Endothelial cell of umbilical vein (primary cell): ENCODE measurements around the gene OR51V1. TPM values are rescaled to one million over a fixed set of nuclear protein-coding genes. Genes with fewer than 3 reads are reported as not detected.
"Not testable (repeated sequence)": the region's sequence is repeated elsewhere in the genome, so short reads cannot be mapped to it uniquely, and the experiment has no call there.

Experiments
- Bru-seq: library from RNA; stranded (reverse); fragments of 400-500 nt; gene quantifications from one replicate; lab custom pipeline; 2021; lab: Mats Ljungman, UMichigan
- BruChase-seq, 2 experiments: library from RNA; stranded (reverse); fragments of 400-500 nt; gene quantifications; one replicate each; lab custom pipeline; 2021; lab: Mats Ljungman, UMichigan
- BruUV-seq: library from RNA; stranded (reverse); fragments of 400-500 nt; replicated peaks from 2 replicates; lab custom pipeline; 2021; lab: Mats Ljungman, UMichigan
- CTCF ChIA-PET: fragments of 300-600, 350-600 bp; sonication (Branson Sonifier 250); formaldehyde crosslinking; loops from one replicate; lab custom pipeline; 2021; ENCODE audit warnings: antibody characterized with exemption, inconsistent platforms; lab: Charles Lee
- POLR2A ChIA-PET: fragments of 300-600, 350-600 bp; sonication (Branson Sonifier 250); formaldehyde crosslinking; loops from one replicate; lab custom pipeline; 2021; ENCODE audit warnings: antibody characterized with exemption, inconsistent platforms; lab: Charles Lee
- DNase-seq: peaks from one replicate; pipeline ENCODE4 v3.0.0-alpha.2; 2011; ENCODE audit warnings: low read depth, low spot score
- FAIRE-seq: peaks from 2 replicates; lab custom pipeline; 2011; peaks lifted over from hg19 to GRCh38; lab: Jason Lieb, UNC
- H2AFZ ChIP-seq: 2 replicates; pipeline ENCODE4 v1.6.0; 2012; ENCODE audit warnings: low read depth, low read length, control low read depth, inconsistent platforms
- H3K27ac ChIP-seq: 2 replicates; pipeline ENCODE4 v1.5.1; 2011; ENCODE audit warnings: low read depth, mild to moderate bottlenecking, control low read depth, low read length, moderate library complexity; ENCODE audit not compliant: insufficient read depth
- H3K27me3 ChIP-seq, 2 experiments: 2 replicates each; pipeline versions ENCODE4 v1.6.0 to v1.6.1; 2011; ENCODE audit warnings: low read length in 2 of 2, mixed read lengths in 1 of 2; ENCODE audit not compliant: control insufficient read depth in 2 of 2, insufficient read depth in 2 of 2
- H3K36me3 ChIP-seq, 2 experiments: 2 replicates in 1 of 2; 3 replicates in 1 of 2; pipeline ENCODE4 v1.5.1; 2011; ENCODE audit warnings: low read length in 2 of 2, mild to moderate bottlenecking in 1 of 2, moderate library complexity in 1 of 2; ENCODE audit not compliant: control insufficient read depth in 2 of 2, insufficient read depth in 2 of 2; ENCODE audit errors: extremely low read depth in 1 of 2
- H3K4me1 ChIP-seq: 3 replicates; pipeline ENCODE4 v1.5.1; 2011; ENCODE audit warnings: mild to moderate bottlenecking, low read length; ENCODE audit not compliant: control insufficient read depth, insufficient read depth; ENCODE audit errors: extremely low read depth
- H3K4me2 ChIP-seq: 2 replicates; pipeline ENCODE4 v1.6.1; 2011; ENCODE audit warnings: low read length, control low read depth, mixed read lengths; ENCODE audit not compliant: insufficient read depth
- H3K4me3 ChIP-seq, 3 experiments: fragments of 200-600 bp in 1 of 3; sonication (generic), shearing (Covaris generic) in 1 of 3; replicated peaks in 1 of 3; 2 replicates each; pipeline ENCODE4 v1.5.1; 2011 to 2016; ENCODE audit warnings: control low read depth in 3 of 3, low read length in 3 of 3, mild to moderate bottlenecking in 2 of 3, inconsistent platforms in 1 of 3, low read depth in 1 of 3, moderate library complexity in 1 of 3; ENCODE audit not compliant: insufficient read depth in 1 of 3
- H3K79me2 ChIP-seq: 2 replicates; pipeline ENCODE4 v1.6.0; 2012; ENCODE audit warnings: low read length, inconsistent platforms; ENCODE audit not compliant: control insufficient read depth, insufficient read depth
- H3K9ac ChIP-seq: replicated peaks from 2 replicates; pipeline ENCODE3; 2011; ENCODE audit warnings: low read length, control low read depth; ENCODE audit not compliant: insufficient read depth; ENCODE audit errors: extremely low read depth
- H3K9me1 ChIP-seq: replicated peaks from 3 replicates; pipeline ENCODE4 v1.6.0; 2011; ENCODE audit warnings: mild to moderate bottlenecking, low read length; ENCODE audit not compliant: control insufficient read depth, insufficient read depth; ENCODE audit errors: extremely low read depth
- H3K9me3 ChIP-seq: replicated peaks from 2 replicates; pipeline ENCODE4 v1.5.1; 2012; ENCODE audit warnings: low read length, inconsistent platforms; ENCODE audit not compliant: control insufficient read depth, insufficient read depth
- H4K20me1 ChIP-seq: replicated peaks from 2 replicates; pipeline ENCODE3; 2011; ENCODE audit warnings: mild to moderate bottlenecking, low read length; ENCODE audit not compliant: control insufficient read depth, insufficient read depth; ENCODE audit errors: extremely low read depth
- CTCF ChIP-seq, 2 donors: IDR thresholded peaks; 1 replicate in 1 of 2; 2 replicates in 1 of 2; pipeline ENCODE4 v1.5.1; 2011; ENCODE audit warnings: low read length in 2 of 2, mild to moderate bottlenecking in 2 of 2, moderate library complexity in 2 of 2, control low read depth in 1 of 2, inconsistent platforms in 1 of 2, low read depth in 1 of 2; ENCODE audit not compliant: insufficient read depth in 1 of 2; ENCODE audit errors: extremely low read depth in 1 of 2
- EZH2 ChIP-seq: IDR thresholded peaks from 2 replicates; pipeline ENCODE4 v1.6.1; 2012; ENCODE audit warnings: borderline replicate concordance, low read depth, mild to moderate bottlenecking, moderate library complexity, low read length, inconsistent platforms; ENCODE audit not compliant: severe bottlenecking
- FOS ChIP-seq: IDR thresholded peaks from 2 replicates; pipeline ENCODE4 v1.6.1; 2011; ENCODE audit warnings: mild to moderate bottlenecking, low read length, moderate library complexity, borderline replicate concordance; ENCODE audit not compliant: insufficient read depth
- GATA2 ChIP-seq: IDR thresholded peaks from 2 replicates; pipeline ENCODE4 v1.7.0; 2011; ENCODE audit warnings: low read depth, mild to moderate bottlenecking, moderate library complexity, mixed read lengths, low read length; ENCODE audit not compliant: insufficient read length, insufficient read depth
- JUN ChIP-seq: IDR thresholded peaks from 2 replicates; pipeline ENCODE4 v1.6.1; 2011; ENCODE audit warnings: borderline replicate concordance, low read depth; ENCODE audit not compliant: insufficient read length, insufficient read depth
- MAX ChIP-seq: IDR thresholded peaks from 2 replicates; pipeline ENCODE4 v1.6.1; 2011; ENCODE audit not compliant: insufficient read depth, insufficient read length
- MYC ChIP-seq: IDR thresholded peaks from one replicate; pipeline ENCODE4 v1.6.1; 2011; ENCODE audit warnings: mild to moderate bottlenecking, low read depth, low read length
- POLR2A ChIP-seq: IDR thresholded peaks from 2 replicates; pipeline ENCODE4 v1.6.1; 2012; ENCODE audit warnings: low read depth, mild to moderate bottlenecking, control low read depth, low read length
- POLR2AphosphoS5 ChIP-seq: IDR thresholded peaks from 2 replicates; pipeline ENCODE4 v1.6.1; 2012; ENCODE audit warnings: low read depth, mild to moderate bottlenecking, control low read depth, low read length, moderate library complexity; ENCODE audit not compliant: insufficient read depth
- dilution Hi-C: fragments of 300-500 bp; cut with MboI; formaldehyde crosslinking; loops from one replicate; pipeline ENCODE4 v1.15.0; 2019; ENCODE audit warnings: low sequenced_read_pairs; ENCODE audit not compliant: extremely low pct_ligation_motif_present
- intact Hi-C: fragments of 100-400 bp; cut with micrococcal nuclease; formaldehyde crosslinking; loops from one replicate; pipeline ENCODE4 v1.10.0; 2022
- long read RNA-seq: library from polyadenylated mRNA; stranded (forward); transcript quantifications from one replicate; pipeline ENCODE4 v2.0.0, GENCODE V29; 2021
- polyA minus RNA-seq, 3 experiments: library from RNA; depleted of rRNA, polyadenylated mRNA; stranded (reverse); fragments of >200 nt; gene quantifications; 1 replicate in 1 of 3; 2 replicates in 2 of 3; pipeline ENCODE4 v1.2.3, GENCODE V29; 2011
- polyA plus RNA-seq, 4 experiments: library from polyadenylated mRNA; depleted of rRNA in 3 of 4; stranded (reverse) in 3 of 4; unstranded in 1 of 4; fragments of >200 nt; gene quantifications; 2 replicates each; pipeline versions ENCODE4 v1.2.1 to v1.2.3, GENCODE V29; 2011 to 2012; ENCODE audit warnings: missing spikeins in 1 of 4
- total RNA-seq: library from RNA; stranded (reverse); gene quantifications from 2 replicates; pipeline ENCODE4 v1.2.3, GENCODE V29; 2021

The OR51V1 gene
- not detected in 2 replicates for total RNA-seq
- not detected in 2 replicates for polyA plus RNA-seq
- not detected in 2 replicates for polyA plus RNA-seq (2011; cell fraction: cytosol; rRNA removed)
- polyA plus RNA-seq (2011; cell fraction: nucleus; rRNA removed): not detected in 2 replicates
- polyA plus RNA-seq (2012): not detected in 2 replicates
- polyA minus RNA-seq: not detected in 2 replicates
- polyA minus RNA-seq (2011; cell fraction: cytosol; rRNA and poly(A)+ RNA removed): not detected
- polyA minus RNA-seq (2011; cell fraction: nucleus; rRNA and poly(A)+ RNA removed): not detected in 2 replicates
- Bru-seq, nascent RNA: not detected
- BruChase-seq, experiment 1, labeled RNA remaining after a 6-hour chase: not detected
- BruChase-seq, experiment 2, labeled RNA remaining after a 2-hour chase: not detected
- long read RNA-seq: 0 reads

GRCh38 chr11:5200582-5200981 lies at the start of gene OR51V1:
OR51V1 (minus strand) TSS chr11:5200682; CDS start chr11:5200682, 0 bp downstream.
- CTCF ChIA-PET: interaction anchor here (1.2 to 3.9 kb wide), 2 partner anchors 90 to 180 kb away, joined by 5 to 39 read pairs; no protein-coding TSS in a partner anchor
- H2AFZ ChIP-seq: no peak within 1 kb of the TSS
- intact Hi-C loops: no loop called here

GRCh38 chr11:5249807-5250396 lies 49.4 kb upstream of the OR51V1 start, which contains the start of gene HBG1:
HBG1 (minus strand) TSS chr11:5249857; CDS start chr11:5249804, 53 bp downstream.
- BruUV-seq, H3K9me1 ChIP-seq, DNase-seq, FAIRE-seq, H3K27me3 ChIP-seq, H3K4me2 ChIP-seq, H3K4me3 ChIP-seq, intact Hi-C loops, H3K9ac ChIP-seq, H3K9me3 ChIP-seq, H2AFZ ChIP-seq, H3K4me1 ChIP-seq, dilution Hi-C loops, CTCF ChIA-PET, H4K20me1 ChIP-seq, H3K27ac ChIP-seq, H3K36me3 ChIP-seq, H3K79me2 ChIP-seq, POLR2A ChIA-PET: not testable (repeated sequence)

More at GRCh38 chr11:5200582-5200981, at the start of gene OR51V1:
- TF ChIP-seq GATA2: no peak
- TF ChIP-seq MYC: no peak
- no peak for TF ChIP-seq MAX
- TF ChIP-seq FOS: no peak
- TF ChIP-seq CTCF (IDR thresholded peaks at IDR 0.05; ENCODE audit: extremely low read depth in 1 of 2, insufficient read depth in 1 of 2, low read depth in 1 of 2, low read length in 2 of 2): no peak
- no peak for TF ChIP-seq JUN
- TF ChIP-seq POLR2A: no peak
- no peak for TF ChIP-seq EZH2
- no peak for TF ChIP-seq POLR2AphosphoS5
- dilution Hi-C loops: no loop called here
- FAIRE-seq (no peak), DNase-seq (no peak)
- POLR2A ChIA-PET: no interaction called here
- no peak within 1 kb of the TSS for H3K9ac ChIP-seq
- H3K4me2 ChIP-seq: no peak within 1 kb of the TSS
- H3K27me3 ChIP-seq: peaks cover 0 to 2% of the 10 kb centered on the region in 2 experiments
- no peak within 1 kb of the TSS for H3K4me3 ChIP-seq
- no peak within 1 kb of the TSS for H3K27ac ChIP-seq
- H3K9me3 ChIP-seq: no peaks in the 10 kb centered on the region
- no TSS peak for BruUV-seq
- H3K4me1 ChIP-seq: no peaks in the 10 kb centered on the region
- no peaks in the 10 kb centered on the region for H3K36me3 ChIP-seq
- H3K79me2 ChIP-seq: no peaks in the 10 kb centered on the region
- no peaks in the 10 kb centered on the region for H3K9me1 ChIP-seq
- H4K20me1 ChIP-seq: no peaks in the 10 kb centered on the region
